Measurements from ENCODE around the gene CDC42BPA.
"Not testable (repeated sequence)": the region's sequence is repeated elsewhere in the genome, so short reads cannot be mapped to it uniquely, and the experiment has no call there.

The CDC42BPA gene

GRCh38 chr1:227255086-227255732 is 63.1 kb downstream of the CDC42BPA start:
- no peak for DNase-seq (ENCODE audit: low spot score)

GRCh38 chr1:227253065-227253464 is 65.2 kb downstream of the CDC42BPA start:
- DNase-seq (ENCODE audit: low spot score) = no peak

GRCh38 chr1:227245613-227246320 is 72.5 kb downstream of the CDC42BPA start:
- no peak for DNase-seq (ENCODE audit: low spot score)

- DNase-seq (ENCODE audit: low spot score) = no peak
Measured at GRCh38 chr1:227244339-227245118, 73.8 kb downstream of the CDC42BPA start.

GRCh38 chr1:227242811-227243682 is 75.2 kb downstream of the CDC42BPA start:
- no peak for DNase-seq (ENCODE audit: low spot score)

GRCh38 chr1:227240983-227241382 is 77.3 kb downstream of the CDC42BPA start:
- DNase-seq (ENCODE audit: low spot score) = no peak

GRCh38 chr1:227234998-227235405 is 83.3 kb downstream of the CDC42BPA start:
- DNase-seq (ENCODE audit: low spot score) = peak; percentile 65

- DNase-seq (ENCODE audit: low spot score) = not testable (repeated sequence)
Measured at GRCh38 chr1:227231128-227231527, 87.2 kb downstream of the CDC42BPA start.

GRCh38 chr1:227228201-227228600 is 90.1 kb downstream of the CDC42BPA start:
- DNase-seq (ENCODE audit: low spot score) = no peak

- peak; percentile 17 for DNase-seq (ENCODE audit: low spot score)
Measured at GRCh38 chr1:227227761-227228160, 90.5 kb downstream of the CDC42BPA start.

GRCh38 chr1:227225715-227226346 is 92.5 kb downstream of the CDC42BPA start:
- DNase-seq (ENCODE audit: low spot score) = peak; percentile 56

- DNase-seq (ENCODE audit: low spot score) = no peak
Measured at GRCh38 chr1:227223171-227223806, 95.0 kb downstream of the CDC42BPA start.

- DNase-seq (ENCODE audit: low spot score) = peak; percentile 25
Measured at GRCh38 chr1:227219715-227220292, 98.5 kb downstream of the CDC42BPA start.

GRCh38 chr1:227218870-227219573 is 99.3 kb downstream of the CDC42BPA start:
- DNase-seq (ENCODE audit: low spot score) = no peak

GRCh38 chr1:227215863-227216510 is 102.3 kb downstream of the CDC42BPA start:
- DNase-seq (ENCODE audit: low spot score) = no peak

GRCh38 chr1:227214207-227214606 is 104.1 kb downstream of the CDC42BPA start:
- no peak for DNase-seq (ENCODE audit: low spot score)

- no peak for DNase-seq (ENCODE audit: low spot score)
Measured at GRCh38 chr1:227213426-227213825, 104.9 kb downstream of the CDC42BPA start.

GRCh38 chr1:227212164-227212563 is 106.1 kb downstream of the CDC42BPA start:
- no peak for DNase-seq (ENCODE audit: low spot score)

GRCh38 chr1:227210604-227211003 is 107.7 kb downstream of the CDC42BPA start:
- DNase-seq (ENCODE audit: low spot score) = no peak

All from RKO (cell line).